HT1080 (cell line): ENCODE measurements around the gene S100A8. TPM values are rescaled to one million over a fixed set of nuclear protein-coding genes. Genes with fewer than 3 reads are reported as not detected.
"Not testable (repeated sequence)": the region's sequence is repeated elsewhere in the genome, so short reads cannot be mapped to it uniquely, and the experiment has no call there.

Source experiments
- DNase-seq: peaks from one replicate; pipeline ENCODE4 v3.0.0-alpha.2; 2015; ENCODE audit warnings: low read depth
- total RNA-seq: library from RNA; depleted of rRNA; stranded (reverse); fragments of >200 nt; shearing (Covaris generic); gene quantifications from 2 replicates; pipeline ENCODE4 v1.2.3, GENCODE V29; 2014

Gene S100A8
- total RNA-seq, 1 experiment from 2014 or later = not detected

DNA sequence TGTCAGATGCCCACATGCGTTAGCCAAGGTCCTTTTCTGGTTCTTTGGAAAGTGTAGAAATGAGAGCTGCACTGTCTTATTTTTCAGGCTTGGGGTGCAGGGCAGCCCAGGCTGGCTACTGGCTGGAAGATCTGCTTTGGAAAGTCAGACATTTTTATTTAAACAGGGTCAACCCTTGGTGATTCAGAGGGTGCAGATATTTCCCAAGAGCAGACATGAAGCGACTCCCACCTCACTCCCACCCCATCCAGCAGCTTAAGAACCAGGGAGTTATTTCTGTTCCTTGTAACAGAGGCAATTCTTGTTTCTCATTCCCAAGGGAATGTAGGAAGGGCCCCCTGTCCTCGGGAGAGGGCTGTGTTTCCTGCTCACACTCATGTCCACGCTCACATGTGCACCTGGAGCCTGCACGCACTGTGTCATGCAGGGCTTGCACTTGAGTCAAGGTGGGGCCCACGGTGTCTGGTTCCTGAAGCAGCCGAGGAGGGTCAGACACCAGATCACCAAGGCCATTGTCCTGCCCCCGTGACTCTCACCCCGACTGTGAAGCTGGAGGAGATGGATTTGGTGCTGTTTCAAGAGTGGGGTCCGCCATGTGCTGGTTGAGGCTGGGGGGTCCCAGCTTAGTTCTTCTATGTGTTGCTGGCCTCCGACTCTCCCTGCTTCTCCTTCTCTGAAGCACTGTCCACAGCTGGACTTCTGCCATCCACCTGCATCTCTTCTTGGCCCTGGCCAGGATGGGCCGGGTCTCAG, 26.4 kb upstream of the S100A8 start:
- no peak for DNase-seq

DNA sequence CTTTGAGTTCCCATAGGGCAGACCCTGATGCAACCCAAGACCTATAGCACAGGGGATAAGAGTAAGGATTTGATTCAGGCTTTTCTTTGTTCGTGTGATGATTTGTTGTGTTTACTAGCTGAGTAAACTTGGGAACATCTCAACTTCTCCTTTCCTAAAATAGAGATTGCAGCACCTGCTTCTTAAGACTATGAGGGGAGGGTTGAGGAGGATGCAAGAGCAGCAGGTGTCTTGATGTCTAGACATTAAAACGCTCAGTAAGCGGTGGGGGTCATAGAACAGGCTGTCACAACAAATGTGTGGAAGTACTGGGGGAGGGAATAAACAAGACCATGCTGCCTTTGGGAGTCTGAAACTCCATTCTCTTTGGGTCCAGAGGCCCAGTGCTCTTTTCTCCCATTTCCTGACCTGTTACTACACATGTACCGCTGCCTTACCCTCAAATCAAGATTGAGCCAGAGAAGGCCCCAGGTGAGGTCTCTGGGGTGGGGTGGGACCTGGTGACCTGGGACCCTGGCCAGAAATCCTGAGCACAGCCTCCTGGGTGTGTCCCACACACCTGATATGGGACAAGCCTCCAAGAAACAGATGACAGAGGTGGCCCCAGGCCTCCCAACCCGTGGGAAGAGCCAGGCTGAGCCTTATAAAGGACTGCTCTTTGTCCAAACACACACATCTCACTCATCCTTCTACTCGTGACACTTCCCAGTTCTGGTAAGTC, 25.1 kb upstream of the S100A8 start, which contains the start of gene S100A7A:
TSS of gene S100A7A (plus strand) at position 671 of the 721 bp plus-strand sequence. CDS start 1,563 bp downstream, outside the sequence.
- no peak for DNase-seq

DNA sequence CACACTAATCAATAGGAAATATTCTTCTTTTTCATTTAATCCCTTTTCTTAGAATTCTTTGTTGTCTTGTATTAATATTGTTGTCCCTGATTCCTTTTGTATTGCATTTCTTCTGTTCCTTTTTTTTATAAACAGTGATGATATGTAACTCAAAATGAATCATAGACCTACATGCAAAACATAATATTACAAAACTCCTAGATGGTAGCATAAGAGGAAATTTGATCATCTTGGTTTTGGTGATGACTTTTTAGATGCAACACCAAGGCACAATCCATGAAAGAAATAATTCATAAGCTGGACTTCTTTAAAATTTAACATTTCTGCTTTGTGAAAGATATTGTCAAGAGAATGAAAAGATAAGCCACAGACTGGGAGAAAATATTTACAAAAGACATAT, 23.1 kb upstream of the S100A8 start:
- DNase-seq = not testable (repeated sequence)

DNA sequence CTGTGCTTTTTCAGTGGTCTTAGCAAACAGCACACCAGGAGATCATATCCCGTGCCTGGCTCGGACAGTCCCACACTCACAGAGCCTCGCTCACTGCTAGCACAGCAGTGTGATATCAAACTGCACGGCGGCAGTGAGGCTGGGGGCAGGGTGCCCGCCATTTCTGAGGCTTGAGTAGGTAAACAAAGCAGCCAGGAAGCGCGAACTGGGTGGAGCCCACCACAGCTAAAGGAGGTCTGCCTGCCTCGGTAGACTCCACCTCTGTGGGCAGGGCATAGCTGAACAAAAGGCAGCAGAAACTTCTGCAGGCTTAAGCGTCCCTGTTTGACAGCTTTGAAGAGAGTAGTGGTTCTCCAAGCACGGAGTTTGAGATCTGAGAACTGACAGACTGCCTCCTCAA, 16.4 kb upstream of the S100A8 start:
- not testable (repeated sequence) for DNase-seq

DNA sequence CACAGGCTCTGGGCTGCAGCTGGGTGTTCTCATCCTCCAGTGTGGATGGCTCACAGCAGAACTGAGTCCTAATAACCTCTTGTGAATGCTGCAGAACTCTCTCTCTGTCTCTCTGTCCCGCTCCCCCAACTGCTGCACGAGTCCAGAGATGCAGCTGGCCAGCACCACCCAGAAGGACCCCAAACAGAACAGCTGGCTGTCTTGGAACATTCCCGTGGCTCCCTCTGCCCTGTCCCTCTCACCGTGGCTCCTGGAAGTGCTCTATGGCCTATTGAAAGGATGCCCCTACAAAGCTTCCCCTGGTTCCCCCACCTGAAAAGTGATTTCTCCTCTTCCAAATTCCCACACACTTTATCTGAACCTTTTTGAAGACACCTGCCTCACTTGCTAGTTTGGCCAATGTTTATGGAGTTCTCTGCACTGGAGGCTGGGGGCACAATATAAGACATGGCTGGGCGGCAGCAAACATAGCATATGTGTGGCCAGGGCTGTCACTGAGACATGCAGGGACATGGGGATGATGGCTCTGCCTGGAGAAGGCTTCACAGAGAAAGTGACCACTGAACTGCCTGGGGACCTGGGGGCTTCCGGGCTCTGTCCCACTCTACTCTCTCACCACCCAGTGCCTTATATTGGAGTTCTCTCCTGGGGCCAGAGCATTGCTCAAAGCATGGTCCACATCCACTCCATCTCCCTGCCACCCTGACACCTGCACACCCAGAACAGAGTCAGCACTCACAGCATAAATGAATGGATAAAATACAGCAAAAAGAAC, 15.1 kb upstream of the S100A8 start:
- DNase-seq = not testable (repeated sequence)

DNA sequence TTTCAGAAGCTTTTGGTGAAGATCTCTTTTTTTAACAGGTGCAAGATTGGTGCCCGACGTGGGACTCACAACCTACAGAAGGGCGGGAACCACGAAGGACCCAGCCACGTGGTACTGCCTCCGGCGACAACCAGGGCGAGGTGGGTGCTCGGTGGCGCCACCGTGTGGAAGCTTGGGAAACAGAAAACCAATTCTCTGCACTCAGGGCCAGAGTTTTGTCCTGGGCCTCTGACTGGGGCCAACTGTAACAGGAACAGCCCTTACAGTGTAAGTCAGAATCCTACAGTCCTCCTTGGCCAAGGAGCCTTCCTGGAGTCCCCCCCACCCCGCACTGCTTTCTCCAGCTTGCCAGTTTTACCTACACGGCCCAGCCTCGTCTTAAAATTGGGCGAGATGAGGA, 13.9 kb upstream of the S100A8 start:
- peak; percentile 51 for DNase-seq

DNA sequence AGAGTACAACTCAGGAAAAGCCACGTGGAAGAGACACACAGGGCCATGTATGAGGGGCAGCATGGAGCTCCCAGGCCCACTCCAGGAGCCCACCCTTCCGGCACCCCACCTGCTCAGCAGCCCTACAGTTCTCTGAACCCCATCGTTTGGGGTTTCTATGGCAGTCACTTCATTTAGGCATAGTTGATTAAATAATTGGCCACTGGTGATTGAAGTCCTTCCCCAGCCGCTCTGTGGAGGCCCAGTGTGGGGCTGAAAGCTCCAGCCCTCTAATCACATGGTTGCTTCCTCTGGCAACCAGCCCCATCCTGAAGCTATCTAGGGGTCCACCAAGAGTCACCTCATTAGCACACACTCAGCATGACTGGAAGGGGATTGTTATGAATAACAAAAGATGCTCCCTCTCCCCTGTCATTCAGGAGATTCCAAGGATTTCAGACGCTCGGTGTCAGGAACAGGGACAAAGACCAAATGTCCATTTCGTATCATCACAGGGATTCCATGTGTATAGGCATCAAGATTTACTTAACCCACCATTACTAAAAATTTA, 13.3 kb upstream of the S100A8 start:
- DNase-seq = no peak

DNA sequence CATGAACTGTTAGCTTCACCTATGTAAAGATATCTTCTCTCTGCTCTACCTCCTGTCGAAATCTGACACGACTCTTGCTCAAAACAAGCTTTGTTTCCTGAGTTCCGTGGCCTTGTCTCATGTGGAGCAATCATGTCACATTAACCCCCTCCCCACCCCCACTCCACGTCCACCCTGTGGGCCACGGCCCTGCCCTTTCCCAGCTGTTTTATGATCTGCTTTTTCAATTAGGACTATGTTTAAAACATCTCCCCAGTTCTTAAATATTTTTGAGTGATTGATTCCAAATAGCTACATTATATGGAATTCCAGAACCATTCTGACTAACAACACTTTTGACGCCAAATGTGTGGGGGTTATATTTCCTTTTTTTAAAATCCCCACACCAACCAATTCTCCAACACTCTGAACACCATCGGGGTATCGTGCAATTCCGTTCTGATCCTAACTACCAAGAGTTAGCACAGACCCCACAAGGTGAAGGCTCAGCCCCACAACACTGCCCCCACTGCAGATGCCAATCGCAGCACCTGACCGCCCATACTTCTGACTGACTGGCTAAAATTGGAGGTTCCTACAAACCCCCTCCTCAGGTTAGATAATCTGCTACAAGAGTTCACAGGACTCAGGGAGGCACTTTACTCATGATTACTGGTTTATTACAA, 12.7 kb upstream of the S100A8 start:
- DNase-seq = no peak

DNA sequence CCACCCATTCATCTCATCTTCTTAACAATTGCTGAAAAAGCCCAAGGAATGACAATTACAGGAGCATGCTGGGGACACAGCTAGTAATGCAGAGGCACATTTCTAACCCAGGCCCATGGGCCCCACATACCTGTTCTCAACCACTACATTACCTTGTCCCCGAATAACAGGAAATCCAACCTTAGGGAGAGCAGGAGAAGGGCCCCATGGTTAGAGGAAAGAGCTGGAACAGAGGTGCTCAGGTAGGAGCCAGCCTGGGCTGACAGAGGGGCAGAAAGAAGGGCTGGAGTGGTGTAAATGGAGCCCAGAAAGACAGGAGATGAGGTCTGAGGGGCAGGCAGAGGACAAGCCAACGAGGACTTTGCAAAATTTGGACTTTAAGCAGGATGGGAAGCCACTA, 11.4 kb upstream of the S100A8 start:
- no peak for DNase-seq

DNA sequence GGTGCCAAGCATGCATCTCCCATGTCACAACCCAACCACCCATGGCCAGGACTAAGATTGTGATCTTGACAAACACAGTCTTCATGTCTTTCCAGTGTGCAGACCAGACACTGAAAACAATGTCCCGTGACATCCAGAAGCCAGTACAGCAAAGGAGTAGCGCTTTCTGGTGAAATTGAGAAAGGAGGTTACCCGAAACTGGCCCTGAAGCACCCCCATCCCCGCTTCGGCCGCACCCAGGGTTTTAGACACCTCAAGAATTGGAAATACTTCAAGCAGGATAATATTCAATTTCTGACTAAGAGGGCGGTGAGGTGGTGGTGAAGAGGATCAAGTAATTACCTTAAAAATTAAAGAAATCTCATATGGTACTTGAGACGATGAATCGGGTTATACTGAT, 10.6 kb upstream of the S100A8 start:
- no peak for DNase-seq

DNA sequence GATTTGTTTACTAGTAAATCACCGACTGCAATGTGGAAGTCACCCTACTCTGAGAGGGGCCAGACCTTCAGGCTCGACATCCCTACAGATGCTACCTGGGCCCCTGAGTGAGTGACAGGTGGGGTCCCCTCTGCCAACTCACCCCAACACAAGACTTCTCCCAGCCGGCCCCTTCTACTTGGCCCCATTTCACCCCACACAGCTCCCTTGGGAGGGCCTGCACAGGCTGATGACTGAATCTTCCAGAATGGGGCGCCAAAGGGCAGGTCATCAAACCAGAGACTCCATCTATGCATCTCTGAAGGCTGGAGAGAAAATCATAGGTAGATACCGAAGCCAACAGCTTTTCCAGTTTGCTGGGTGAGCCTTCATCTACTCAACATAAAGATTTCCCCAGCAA, 9.4 kb upstream of the S100A8 start:
- no peak for DNase-seq

DNA sequence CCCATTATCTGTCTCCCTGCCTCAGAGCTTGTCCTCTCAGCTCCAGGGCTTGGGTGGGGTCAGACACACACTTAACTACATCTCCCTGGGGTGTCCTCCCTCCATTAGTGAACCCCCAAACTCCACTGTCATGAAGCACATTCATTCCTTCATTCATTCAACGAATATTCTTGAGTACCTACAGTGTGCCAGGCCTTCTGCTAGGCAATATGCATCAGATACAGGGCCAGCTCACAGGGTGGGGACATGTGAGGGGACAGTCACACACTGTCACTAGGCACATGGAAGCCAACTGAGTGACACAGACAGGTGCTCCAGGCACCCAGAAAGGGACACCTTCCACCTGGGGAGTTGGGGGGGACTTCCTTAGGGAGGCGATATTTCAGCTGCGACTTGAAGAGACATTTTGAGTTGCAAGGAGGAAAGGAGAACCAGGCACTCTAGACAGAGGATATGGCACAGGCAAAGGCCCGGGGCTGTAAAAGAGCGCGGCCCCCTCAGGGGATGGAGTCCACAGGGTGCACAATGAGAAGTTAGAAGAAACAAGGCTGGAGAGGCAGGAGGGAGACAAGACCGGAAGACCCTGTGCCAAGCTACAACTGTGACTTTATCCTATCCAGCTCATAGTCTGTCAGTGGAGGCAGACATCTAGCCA, 8.7 kb upstream of the S100A8 start:
- DNase-seq = no peak

DNA sequence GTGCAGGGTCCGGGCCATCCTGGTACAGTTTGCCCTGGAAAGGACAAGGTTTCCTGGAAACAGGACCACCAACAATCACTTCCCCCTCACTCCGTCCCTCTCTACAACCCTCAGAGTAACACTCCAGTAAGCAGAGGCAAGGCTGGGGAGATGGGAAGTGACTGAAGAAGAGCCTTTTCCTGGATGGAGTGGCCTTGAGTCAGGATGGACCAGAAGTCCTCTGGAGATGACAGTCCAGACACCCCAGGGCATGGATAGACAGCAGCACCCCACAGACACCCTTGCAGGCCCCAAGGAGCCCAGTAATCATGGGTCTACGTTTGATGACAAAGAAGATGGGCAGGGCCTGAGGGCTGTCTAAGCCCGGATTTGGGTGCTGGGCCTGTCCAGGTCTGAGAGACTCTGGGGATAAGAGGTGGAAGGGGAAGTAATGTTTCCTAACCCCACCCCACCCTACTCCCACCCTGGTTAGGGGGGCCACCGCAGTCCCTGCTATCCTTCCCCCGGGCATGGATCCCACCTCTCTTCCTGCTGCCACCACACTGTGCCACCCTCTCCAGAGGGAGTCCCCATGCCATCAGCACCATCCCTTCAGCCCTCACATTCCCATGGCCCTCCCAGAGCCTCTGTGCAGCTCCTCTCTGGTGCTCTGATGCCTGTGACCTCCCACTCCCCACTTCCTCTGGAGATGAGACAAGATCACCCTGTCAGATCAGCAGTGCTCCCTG, 7.2 kb upstream of the S100A8 start:
- DNase-seq = no peak

DNA sequence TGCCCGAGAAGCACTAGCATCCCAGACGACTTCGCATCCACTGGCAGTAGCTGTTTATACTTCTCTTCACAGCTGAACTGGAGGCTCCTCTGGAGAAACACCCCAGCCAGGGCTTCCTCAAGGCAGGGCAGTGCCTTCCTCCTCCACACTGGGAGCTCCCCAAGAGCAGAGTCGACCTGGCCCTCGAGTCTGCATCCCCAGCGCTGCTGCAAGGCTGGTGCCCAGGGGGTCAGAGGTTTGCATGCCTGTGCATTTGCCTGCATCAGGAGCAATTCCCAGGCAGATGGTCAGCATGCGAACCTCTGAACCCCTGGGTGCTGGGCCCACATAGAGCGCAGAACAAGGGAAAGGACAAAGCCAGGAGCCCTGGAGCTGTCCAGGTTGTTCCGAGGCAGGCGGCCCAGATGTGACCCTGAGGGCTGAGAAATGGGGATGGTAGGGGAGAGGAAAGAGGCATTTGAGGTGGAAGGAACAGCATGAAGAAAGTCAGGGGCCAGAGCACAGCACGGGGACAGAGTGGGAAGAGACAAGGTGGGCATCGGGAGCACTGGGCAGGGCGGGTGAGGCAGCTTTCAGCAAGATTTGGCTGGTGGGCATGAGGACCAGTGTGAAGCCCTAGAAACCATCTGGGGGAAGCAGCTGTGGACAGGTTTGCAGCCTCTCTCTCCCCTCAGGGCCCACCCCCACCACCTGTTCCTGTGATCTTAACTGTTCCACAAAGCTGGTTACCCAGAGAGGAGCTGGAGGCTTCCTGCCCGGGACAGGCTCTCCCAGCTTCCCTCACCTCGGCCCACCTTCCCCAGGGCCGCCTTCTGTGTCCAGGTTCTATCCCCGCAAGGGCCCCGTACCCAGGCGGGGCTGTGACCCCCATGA, 6.4 kb upstream of the S100A8 start:
- DNase-seq = no peak

DNA sequence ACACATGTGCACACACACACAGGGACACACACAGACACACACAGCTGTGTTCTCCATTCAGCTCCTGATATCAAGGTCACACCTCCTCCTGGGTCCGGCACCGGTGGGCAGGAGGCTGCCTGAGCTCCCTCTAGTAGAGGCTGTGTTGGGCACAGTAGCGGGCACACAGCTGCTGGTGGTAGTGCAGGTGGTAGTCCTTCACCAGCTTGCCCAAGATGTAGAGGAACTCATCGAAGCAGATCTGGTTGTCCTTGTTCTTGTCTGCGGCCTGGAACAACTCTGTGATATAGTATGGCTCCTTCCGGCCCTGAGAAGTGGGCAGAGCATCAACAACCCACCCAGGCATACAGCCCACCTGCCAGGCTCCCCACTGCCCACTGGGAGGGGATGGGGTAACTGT, 5.6 kb upstream of the S100A8 start:
- no peak for DNase-seq

DNA sequence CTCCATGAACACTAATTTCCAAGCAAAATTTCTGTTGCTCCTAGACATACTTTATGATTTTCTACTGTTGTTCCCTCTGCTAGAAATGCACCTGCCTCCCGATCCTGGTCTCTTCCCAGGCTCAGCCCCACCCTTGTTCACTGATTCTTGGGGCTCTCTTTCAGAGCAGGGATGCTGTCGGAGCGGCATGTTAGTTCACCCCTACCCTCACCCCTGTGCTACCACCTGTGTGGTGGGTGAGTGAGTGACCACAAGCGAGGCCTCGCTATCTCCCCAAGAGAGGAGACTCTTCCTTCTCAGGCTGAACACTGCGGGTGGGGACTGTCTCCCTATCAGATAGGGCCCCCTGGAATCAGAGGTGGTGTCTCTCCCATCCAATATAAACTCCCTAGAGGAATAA, 4.9 kb upstream of the S100A8 start:
- no peak for DNase-seq

DNA sequence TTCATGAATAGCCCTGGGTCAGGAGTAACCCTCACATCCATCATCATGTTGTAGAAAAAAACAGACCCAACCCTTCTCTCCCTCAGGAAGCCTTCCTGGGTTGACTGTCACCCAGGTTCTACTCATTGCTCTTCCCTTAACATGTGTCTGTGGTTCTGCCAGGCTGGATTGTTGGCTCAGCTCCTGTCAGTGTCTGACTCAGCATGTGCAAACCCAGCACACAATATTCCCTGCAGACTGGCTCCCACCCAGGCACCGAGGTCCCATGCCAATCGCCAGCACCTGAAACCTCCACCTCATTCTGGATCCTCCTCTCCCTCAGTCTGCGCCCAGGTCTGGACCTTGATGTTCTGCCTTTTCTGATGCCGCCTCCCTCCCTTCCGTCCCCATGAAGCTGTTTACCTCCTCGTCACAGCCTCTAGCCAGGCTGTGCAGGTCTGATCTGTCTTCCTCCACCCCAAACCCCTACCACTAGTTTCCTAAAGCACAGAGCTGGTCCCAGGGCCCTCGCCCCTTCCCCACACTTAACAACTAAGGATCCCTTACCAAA, 4.3 kb upstream of the S100A8 start:
- peak; percentile 38 for DNase-seq

DNA sequence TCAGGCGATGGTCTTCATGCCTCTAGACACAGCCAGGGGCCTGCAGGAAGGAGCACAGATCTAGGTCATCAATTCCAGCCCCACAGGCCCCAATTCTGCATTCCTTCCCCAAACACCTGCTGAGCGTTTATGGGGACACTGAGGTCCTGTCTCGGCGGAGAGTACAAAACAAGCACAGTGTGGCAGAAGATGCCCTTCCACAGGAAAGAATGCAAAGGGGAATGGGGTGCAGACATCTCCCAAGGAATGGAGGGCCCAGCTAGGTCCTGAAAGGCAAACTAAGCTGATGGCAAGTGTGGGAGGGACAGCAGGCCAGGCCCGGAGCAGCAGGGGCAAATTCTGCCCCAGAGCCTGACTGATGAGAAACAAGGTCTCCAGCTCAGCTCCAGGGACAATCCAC, 3.5 kb upstream of the S100A8 start:
- DNase-seq = no peak

DNA sequence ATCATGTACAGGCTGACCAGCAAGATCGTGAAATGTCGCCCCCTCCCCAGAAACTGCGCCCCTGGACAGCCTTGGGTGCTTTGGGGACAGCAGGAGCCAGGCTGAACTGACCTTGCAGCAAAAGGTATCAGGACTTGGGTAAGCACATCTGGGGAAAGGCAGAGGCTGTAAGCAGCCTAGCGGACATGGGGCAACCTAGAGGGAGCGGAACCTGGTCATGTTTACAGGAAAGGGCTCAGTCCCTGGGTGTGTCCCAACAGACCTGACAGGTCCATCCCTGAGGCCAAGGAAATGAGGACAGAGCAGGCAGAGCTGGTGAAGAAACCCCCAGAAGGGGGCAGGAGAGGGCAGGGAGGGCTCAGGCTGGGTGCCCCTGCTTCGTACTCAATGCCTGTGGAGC, 3.1 kb upstream of the S100A8 start:
- no peak for DNase-seq
